SU-DHL-6 (cell line): ENCODE results near the gene SRGAP1.

Source experiments
- H2AFZ ChIP-seq: fragments of 200-600 bp; sonication (generic); 2 replicates; pipeline ENCODE4 v1.6.1; 2014; ENCODE audit warnings: low read depth, mild to moderate bottlenecking, moderate library complexity, mixed read lengths, antibody characterized with exemption, low read length; ENCODE audit not compliant: severe bottlenecking
- H3F3A ChIP-seq: fragments of 200-600 bp; shearing (Covaris generic); 2 replicates; pipeline ENCODE4 v1.6.0; 2016; ENCODE audit warnings: antibody characterized with exemption, mild to moderate bottlenecking; ENCODE audit not compliant: insufficient read depth
- H3K27ac ChIP-seq: fragments of 200-600 bp; sonication (generic); 2 replicates; pipeline ENCODE4 v1.5.1; 2016; ENCODE audit warnings: low read depth, mild to moderate bottlenecking, low read length, moderate library complexity, mixed read lengths
- H3K27me3 ChIP-seq: fragments of 200-600 bp; sonication (generic), shearing (Covaris generic); 2 replicates; pipeline ENCODE4 v1.6.0; 2014; ENCODE audit warnings: mild to moderate bottlenecking, low read length
- H3K36me3 ChIP-seq: fragments of 200-600 bp; sonication (generic); 2 replicates; pipeline ENCODE4 v1.6.1; 2014; ENCODE audit warnings: mild to moderate bottlenecking, low read length, mixed read lengths
- H3K4me2 ChIP-seq: fragments of 300-600, 200-600 bp; shearing (Covaris generic), sonication (generic); 2 replicates; pipeline ENCODE4 v1.6.0; 2014; ENCODE audit warnings: low read length, low read depth, mild to moderate bottlenecking; ENCODE audit not compliant: poor library complexity, severe bottlenecking
- H3K4me3 ChIP-seq: fragments of 200-600 bp; sonication (generic); 2 replicates; pipeline ENCODE4 v1.5.1; 2014; ENCODE audit warnings: antibody characterized with exemption, low read length, mild to moderate bottlenecking, mixed read lengths; ENCODE audit not compliant: insufficient read depth, poor library complexity, severe bottlenecking
- H3K79me2 ChIP-seq: fragments of 200-600 bp; sonication (generic); 2 replicates; pipeline ENCODE4 v1.6.1; 2014; ENCODE audit warnings: mild to moderate bottlenecking, low read length, moderate library complexity; ENCODE audit not compliant: insufficient read depth
- H3K9ac ChIP-seq: fragments of 200-600 bp; sonication (generic); 2 replicates; pipeline ENCODE4 v1.7.0; 2014; ENCODE audit warnings: mild to moderate bottlenecking, low read length
- H3K9me2 ChIP-seq: fragments of 200-600 bp; sonication (generic); replicated peaks from 2 replicates; pipeline ENCODE4 v1.6.1; 2014; ENCODE audit warnings: low read length; ENCODE audit not compliant: insufficient read depth
- H3K9me3 ChIP-seq: fragments of 200-600 bp; sonication (generic); 2 replicates; pipeline ENCODE4 v1.6.1; 2014; ENCODE audit warnings: low read length, mixed read lengths; ENCODE audit not compliant: insufficient read depth
- H4K20me1 ChIP-seq: fragments of 200-600 bp; sonication (generic); 2 replicates; pipeline ENCODE4 v1.6.1; 2014; ENCODE audit warnings: low read depth, mild to moderate bottlenecking, antibody characterized with exemption, low read length, moderate library complexity, mixed read lengths
- EZH2phosphoT487 ChIP-seq: fragments of 200-600 bp; sonication (generic), shearing (Covaris generic); conservative IDR thresholded peaks from 2 replicates; pipeline ENCODE4 v1.6.1; 2018; ENCODE audit warnings: mild to moderate bottlenecking, antibody characterized with exemption, low read length, moderate library complexity, mixed read lengths
- TF ChIP-seq, protein P1 (sequence below): fragments of 200-600 bp; sonication (generic); IDR thresholded peaks from one replicate; pipeline ENCODE4 v1.5.1; 2017; ENCODE audit warnings: antibody characterized with exemption, mild to moderate bottlenecking, low read length, moderate library complexity; ENCODE audit not compliant: insufficient read depth, poor library complexity, severe bottlenecking

Gene SRGAP1

DNA sequence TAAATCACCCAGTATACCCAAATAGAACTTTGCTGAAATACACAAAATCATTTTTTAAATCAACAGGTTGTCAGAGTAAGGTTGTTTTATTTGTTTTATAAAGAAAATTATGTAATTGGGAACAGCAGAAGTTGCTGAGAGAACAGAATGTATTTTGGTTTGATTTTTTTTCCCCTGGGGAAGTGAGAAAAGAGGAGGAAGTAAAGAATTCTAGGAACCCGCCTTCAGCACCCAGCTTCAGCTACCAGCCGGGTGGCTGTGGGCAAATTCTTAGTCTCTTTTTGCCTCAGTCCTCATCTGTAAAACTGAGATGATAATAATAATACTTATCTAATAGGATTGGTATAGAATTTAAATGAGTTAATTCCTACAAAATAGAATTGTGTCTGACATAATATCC, 119.4 kb downstream of the SRGAP1 start:
- Histone ChIP-seq H3K27ac (no peak overlapping the region), H3K36me3 (no peaks in the 10 kb centered on the region), H3F3A (no peaks in the 10 kb centered on the region), H3K27me3 (no peaks in the 10 kb centered on the region), H3K79me2 (no peaks in the 10 kb centered on the region), H4K20me1 (no peaks in the 10 kb centered on the region), H3K9me2 (no peaks in the 10 kb centered on the region), H3K9me3 (no peaks in the 10 kb centered on the region), H3K9ac (no peak overlapping the region), H3K4me2 (no peak overlapping the region), H2AFZ (no peak overlapping the region), H3K4me3 (no peak overlapping the region)
- TF ChIP-seq, protein P1, sequence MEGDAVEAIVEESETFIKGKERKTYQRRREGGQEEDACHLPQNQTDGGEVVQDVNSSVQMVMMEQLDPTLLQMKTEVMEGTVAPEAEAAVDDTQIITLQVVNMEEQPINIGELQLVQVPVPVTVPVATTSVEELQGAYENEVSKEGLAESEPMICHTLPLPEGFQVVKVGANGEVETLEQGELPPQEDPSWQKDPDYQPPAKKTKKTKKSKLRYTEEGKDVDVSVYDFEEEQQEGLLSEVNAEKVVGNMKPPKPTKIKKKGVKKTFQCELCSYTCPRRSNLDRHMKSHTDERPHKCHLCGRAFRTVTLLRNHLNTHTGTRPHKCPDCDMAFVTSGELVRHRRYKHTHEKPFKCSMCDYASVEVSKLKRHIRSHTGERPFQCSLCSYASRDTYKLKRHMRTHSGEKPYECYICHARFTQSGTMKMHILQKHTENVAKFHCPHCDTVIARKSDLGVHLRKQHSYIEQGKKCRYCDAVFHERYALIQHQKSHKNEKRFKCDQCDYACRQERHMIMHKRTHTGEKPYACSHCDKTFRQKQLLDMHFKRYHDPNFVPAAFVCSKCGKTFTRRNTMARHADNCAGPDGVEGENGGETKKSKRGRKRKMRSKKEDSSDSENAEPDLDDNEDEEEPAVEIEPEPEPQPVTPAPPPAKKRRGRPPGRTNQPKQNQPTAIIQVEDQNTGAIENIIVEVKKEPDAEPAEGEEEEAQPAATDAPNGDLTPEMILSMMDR: no peak
- TF ChIP-seq EZH2phosphoT487: no peak

DNA sequence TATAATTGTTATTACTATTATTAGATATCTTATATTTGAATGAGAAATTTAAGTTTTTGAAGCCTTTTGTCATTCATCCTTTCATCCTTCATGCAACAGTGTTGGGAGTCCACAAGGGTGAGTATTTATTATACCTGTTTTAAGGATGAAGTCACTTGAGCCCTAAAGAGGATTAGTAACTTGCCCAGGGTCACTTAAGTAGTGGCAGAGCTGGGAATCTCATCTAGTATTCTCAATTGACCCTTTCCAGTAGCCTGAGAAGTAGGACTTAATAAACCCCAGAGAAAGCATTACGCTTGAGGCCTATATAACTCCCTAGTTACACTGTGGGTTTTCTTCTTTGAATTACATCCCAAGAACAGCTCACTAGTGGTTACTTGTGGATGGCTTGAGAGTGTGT, 119.8 kb downstream of the SRGAP1 start:
- no peak overlapping the region for H3K4me2 ChIP-seq
- no peak overlapping the region for H3K9ac ChIP-seq

DNA sequence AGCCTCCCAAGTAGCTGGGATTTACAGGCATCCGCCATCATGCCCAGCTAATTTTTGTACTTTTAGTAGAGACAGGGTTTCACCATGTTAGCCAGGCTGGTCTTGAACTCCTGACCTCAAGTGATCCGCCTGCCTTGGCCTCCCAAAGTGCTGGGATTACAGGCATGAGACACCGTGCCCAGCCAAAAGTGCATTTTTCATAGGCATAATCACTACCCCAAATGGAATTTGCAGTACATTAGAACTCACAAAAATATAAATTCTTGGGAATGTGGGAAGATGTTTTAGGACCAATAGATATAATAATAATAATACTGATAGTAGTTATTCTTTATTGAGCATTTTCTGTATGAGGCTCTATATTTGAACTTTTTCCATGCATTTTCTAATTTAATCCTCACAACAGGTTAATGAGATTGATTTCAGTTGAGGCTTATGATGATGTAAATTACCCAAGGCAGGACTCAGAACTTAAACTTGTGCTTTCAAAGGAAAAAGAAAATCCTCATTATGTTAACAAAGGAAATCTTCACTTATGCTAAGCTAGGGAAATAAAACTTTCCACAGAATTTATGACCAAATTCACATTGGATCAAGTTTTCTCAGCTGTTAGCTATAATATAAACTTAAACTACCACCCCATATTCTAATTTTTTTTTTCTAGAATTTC, 121.6 kb downstream of the SRGAP1 start:
- H2AFZ ChIP-seq: no peak overlapping the region
- no peak overlapping the region for H3K27ac ChIP-seq
- no peak overlapping the region for H3K4me3 ChIP-seq
- H3K9me3 ChIP-seq: no peaks in the 10 kb centered on the region
- H3F3A ChIP-seq: no peaks in the 10 kb centered on the region
- H3K79me2 ChIP-seq: no peaks in the 10 kb centered on the region
- no peak overlapping the region for H3K9ac ChIP-seq
- no peaks in the 10 kb centered on the region for H4K20me1 ChIP-seq
- no peaks in the 10 kb centered on the region for H3K27me3 ChIP-seq
- H3K36me3 ChIP-seq: no peaks in the 10 kb centered on the region
- TF ChIP-seq, protein P1: no peak
- TF ChIP-seq EZH2phosphoT487: no peak
- no peak overlapping the region for H3K4me2 ChIP-seq
- no peaks in the 10 kb centered on the region for H3K9me2 ChIP-seq

More for the DNA sequence above, 119.8 kb downstream of the SRGAP1 start:
- H3K79me2 ChIP-seq: no peaks in the 10 kb centered on the region
- no peaks in the 10 kb centered on the region for H3K9me3 ChIP-seq
- H3K9me2 ChIP-seq: no peaks in the 10 kb centered on the region
- H2AFZ ChIP-seq: no peak overlapping the region
- H3F3A ChIP-seq: no peaks in the 10 kb centered on the region
- H3K4me3 ChIP-seq: no peak overlapping the region
- no peaks in the 10 kb centered on the region for H3K36me3 ChIP-seq
- H3K27me3 ChIP-seq: no peaks in the 10 kb centered on the region
- H3K27ac ChIP-seq: no peak overlapping the region
- TF ChIP-seq EZH2phosphoT487: no peak
- TF ChIP-seq, protein P1: no peak
- H4K20me1 ChIP-seq: no peaks in the 10 kb centered on the region
